DND-41 (cell line): ENCODE results near the gene TPRG1.

Experiments used
- CTCF ChIP-seq: IDR thresholded peaks from 2 replicates; pipeline ENCODE4 v1.5.1; 2012; ENCODE audit warnings: borderline replicate concordance, low read length, moderate library complexity, mild to moderate bottlenecking; ENCODE audit not compliant: poor library complexity, severe bottlenecking; ENCODE audit errors: extremely low read depth
- EZH2 ChIP-seq: IDR thresholded peaks from 3 replicates; pipeline ENCODE4 v1.6.1; 2012; ENCODE audit warnings: borderline replicate concordance, low read depth, mild to moderate bottlenecking, moderate library complexity, low read length, inconsistent platforms; ENCODE audit not compliant: severe bottlenecking

DNA sequence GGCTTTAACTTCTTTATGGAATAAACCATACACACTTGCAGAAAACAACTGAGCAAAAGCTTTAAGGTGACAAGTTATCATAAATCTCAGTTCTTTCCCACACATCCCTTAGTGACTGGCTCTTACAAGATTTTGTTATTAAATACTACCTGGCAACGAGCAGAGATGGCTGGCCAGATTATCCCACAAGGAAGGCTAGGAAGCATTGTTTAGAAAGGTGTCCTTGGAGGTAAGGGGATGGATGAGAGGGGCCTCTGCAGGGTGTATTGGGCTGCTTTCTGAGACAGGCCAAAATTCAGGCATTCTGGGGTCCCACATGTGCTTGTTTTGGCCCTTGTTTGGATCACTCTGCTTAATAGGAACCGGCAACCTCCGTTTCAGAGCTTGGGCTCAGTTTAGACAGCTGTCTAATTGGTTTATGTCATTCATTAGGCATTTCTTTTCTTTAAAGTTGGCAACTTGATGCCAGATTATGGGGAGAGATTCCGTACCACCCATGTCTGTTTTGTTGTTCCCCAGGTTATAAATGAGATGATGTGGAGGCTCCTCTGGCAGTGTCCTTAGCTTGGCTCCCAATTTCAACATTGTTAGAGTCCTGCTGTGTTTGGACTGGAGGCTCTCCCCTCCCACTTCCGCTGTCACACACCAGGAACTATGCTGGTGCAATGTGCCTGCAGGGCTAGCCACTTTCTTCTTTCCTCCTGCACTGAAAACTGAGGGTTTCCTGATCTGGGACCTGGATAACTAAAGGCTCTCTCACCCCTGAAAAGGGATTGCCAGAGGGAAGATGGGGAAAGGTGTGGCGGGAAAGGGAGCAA lies 121.1 kb downstream of the TPRG1 start:
- TF ChIP-seq CTCF (no peak), EZH2 (no peak)
